BE2C (cell line): ENCODE measurements around the gene ENOX1.
"Not testable (repeated sequence)": the region's sequence is repeated elsewhere in the genome, so short reads cannot be mapped to it uniquely, and the experiment has no call there.

Experiments
- DNase-seq: peaks from one replicate; pipeline ENCODE4 v3.0.0-alpha.2; 2020
- H3K27me3 ChIP-seq: fragments of 250-450 bp; sonication (Bioruptor Pico); 2 replicates; pipeline ENCODE4 v1.5.1; 2020; ENCODE audit warnings: mild to moderate bottlenecking
- H3K36me3 ChIP-seq: fragments of 250-450 bp; sonication (Bioruptor Pico); 2 replicates; pipeline ENCODE4 v1.5.1; 2020; ENCODE audit warnings: mild to moderate bottlenecking
- H3K4me1 ChIP-seq: fragments of 250-450 bp; sonication (Bioruptor Pico); 2 replicates; pipeline ENCODE4 v1.5.1; 2020
- H3K4me3 ChIP-seq: 2 replicates; pipeline ENCODE4 v1.5.1; 2011; ENCODE audit warnings: low read depth, low read length
- H3K9me3 ChIP-seq: fragments of 250-450 bp; sonication (Bioruptor Pico); 2 replicates; pipeline ENCODE4 v1.5.1; 2020
- TF ChIP-seq, protein P1 (sequence below): IDR thresholded peaks from 2 replicates; pipeline ENCODE4 v1.5.1; 2012; ENCODE audit warnings: mild to moderate bottlenecking, low read depth, low read length

ENOX1 gene

DNA sequence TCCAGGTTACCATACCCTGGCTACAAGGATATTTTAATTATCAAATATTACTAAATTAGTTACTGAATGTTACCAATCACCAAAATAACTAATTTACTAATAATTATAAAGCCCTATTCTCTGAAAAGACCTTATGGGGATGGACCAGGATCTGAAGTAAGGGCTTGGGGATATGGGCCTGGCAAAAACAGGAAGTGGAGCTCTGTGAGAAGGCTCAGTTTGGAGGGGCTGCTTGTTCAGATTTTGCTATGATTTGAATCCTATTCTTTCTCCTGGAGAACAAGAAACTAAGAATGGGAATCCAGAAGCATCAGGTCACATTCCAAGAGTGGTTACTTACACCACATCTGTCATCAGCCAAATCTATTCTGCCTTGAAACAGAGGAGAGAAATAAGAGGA, 615.3 kb downstream of the ENOX1 start:
- TF ChIP-seq, protein P1, sequence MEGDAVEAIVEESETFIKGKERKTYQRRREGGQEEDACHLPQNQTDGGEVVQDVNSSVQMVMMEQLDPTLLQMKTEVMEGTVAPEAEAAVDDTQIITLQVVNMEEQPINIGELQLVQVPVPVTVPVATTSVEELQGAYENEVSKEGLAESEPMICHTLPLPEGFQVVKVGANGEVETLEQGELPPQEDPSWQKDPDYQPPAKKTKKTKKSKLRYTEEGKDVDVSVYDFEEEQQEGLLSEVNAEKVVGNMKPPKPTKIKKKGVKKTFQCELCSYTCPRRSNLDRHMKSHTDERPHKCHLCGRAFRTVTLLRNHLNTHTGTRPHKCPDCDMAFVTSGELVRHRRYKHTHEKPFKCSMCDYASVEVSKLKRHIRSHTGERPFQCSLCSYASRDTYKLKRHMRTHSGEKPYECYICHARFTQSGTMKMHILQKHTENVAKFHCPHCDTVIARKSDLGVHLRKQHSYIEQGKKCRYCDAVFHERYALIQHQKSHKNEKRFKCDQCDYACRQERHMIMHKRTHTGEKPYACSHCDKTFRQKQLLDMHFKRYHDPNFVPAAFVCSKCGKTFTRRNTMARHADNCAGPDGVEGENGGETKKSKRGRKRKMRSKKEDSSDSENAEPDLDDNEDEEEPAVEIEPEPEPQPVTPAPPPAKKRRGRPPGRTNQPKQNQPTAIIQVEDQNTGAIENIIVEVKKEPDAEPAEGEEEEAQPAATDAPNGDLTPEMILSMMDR = no peak
- Histone ChIP-seq H3K36me3 (no peaks in the 10 kb centered on the region), H3K27me3 (no peaks in the 10 kb centered on the region), H3K4me1 (no peaks in the 10 kb centered on the region), H3K4me3 (no peak overlapping the region), H3K9me3 (no peaks in the 10 kb centered on the region)
- no peak for DNase-seq

DNA sequence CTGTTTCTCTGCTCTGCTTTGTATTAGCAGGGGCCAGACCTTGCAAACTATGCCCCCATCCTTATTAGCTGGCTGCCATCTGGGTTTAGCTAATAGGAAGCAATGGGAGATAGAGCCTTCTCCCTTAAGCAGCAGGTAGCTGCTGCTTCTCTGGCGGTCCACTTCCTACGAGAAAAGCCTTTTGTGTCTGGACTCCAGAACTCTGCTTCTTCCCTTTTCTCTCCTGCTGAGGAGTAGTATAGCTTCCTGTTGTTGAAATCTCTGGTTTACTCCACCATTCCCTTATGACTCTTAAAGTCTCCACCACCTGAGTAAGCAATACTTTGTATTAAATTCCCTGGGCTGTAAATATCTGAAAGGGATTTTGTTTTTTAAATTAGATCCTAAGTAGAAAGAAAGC, 616.3 kb downstream of the ENOX1 start:
- no peaks in the 10 kb centered on the region for H3K9me3 ChIP-seq
- TF ChIP-seq, protein P1 = no peak
- no peaks in the 10 kb centered on the region for H3K36me3 ChIP-seq
- no peaks in the 10 kb centered on the region for H3K4me1 ChIP-seq
- no peaks in the 10 kb centered on the region for H3K27me3 ChIP-seq
- no peak for DNase-seq
- H3K4me3 ChIP-seq = no peak overlapping the region

DNA sequence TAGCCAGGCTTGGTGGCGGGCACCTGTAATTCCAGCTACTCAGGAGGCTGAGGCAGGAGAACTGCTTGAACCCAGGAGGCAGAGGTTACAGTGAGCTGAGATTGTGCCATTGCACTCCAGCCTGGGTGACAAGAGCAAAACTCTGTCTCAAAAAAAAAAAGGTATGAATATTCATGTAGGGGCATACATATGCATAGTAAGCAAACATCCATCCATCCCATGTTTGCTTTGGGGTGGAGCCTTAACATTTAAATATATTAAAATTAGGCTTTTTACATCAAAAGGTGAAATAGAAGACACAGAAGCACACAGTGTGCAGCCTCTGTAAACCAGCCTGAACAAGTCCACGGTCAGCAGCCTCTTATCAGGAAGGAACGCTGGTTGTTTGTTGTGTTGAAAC, 618.3 kb downstream of the ENOX1 start:
- H3K4me1 ChIP-seq, H3K27me3 ChIP-seq, H3K9me3 ChIP-seq, DNase-seq, H3K4me3 ChIP-seq, H3K36me3 ChIP-seq: not testable (repeated sequence)

DNA sequence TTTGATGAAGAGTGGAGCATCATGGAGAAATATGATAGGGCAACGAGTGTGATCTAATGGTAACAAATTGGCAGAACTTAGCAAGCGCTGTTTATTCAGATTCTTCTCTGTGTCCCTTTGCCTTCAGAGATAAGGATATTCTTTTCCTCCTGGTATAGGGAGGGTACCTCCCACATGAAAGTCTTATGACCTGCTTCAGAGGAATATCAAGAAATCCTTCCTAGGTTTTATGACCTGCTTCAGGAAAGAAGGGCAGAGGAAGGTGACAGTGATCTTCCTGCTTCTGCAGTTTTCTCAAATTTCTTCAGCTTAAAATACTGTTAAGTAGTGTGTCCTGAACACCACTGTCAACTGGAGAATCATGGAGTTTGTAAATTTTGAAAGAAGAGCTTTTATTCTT, 619.0 kb downstream of the ENOX1 start:
- DNase-seq = no peak
- no peaks in the 10 kb centered on the region for H3K27me3 ChIP-seq
- H3K9me3 ChIP-seq = no peaks in the 10 kb centered on the region
- TF ChIP-seq, protein P1 = no peak
- no peak overlapping the region for H3K4me3 ChIP-seq
- no peaks in the 10 kb centered on the region for H3K36me3 ChIP-seq
- H3K4me1 ChIP-seq = no peaks in the 10 kb centered on the region

DNA sequence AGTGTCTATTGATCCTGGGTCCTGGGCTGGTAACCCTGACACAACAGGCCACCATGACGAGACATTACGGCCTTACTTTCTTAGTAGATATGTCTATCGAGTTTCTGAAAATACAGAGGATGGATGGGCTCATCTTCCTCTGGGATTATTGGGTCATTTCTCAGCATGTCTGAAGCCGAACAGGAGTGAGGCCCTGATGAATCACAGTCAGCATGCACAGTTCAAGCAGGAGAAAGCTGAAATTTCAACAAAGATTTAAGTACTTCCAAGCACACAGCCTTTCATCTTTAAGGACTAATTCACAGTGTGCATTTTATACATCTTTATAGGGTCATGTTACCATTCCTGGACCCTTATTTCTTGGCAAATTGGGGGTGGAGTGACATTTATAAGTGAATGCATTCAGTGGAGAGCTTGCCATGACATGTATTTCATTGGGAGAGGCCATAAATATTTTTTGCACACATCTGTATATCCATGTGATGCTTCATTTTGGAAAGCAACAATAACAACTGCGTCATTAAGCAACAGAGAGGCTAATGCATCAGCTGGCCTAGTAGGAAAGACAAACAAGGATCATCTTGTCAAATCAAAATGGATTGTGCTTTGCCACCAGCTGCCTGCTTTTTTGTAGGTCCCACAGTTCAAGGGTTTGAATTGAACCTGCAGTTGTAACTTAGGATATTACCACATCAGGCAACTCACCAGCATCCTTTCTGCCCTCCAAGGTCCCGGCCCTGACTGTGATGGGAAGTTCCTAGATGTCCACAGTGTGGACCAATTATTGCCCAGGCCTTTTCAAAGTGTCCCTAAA, 619.9 kb downstream of the ENOX1 start:
- no peak for DNase-seq
- Histone ChIP-seq H3K36me3 (no peaks in the 10 kb centered on the region), H3K9me3 (no peaks in the 10 kb centered on the region), H3K4me3 (no peak overlapping the region), H3K4me1 (no peaks in the 10 kb centered on the region), H3K27me3 (no peaks in the 10 kb centered on the region)
- TF ChIP-seq, protein P1 = no peak
